HG02610 (cell line): ENCODE results near the gene DTD1.

Source experiments
- ATAC-seq: cut with Tn5 transposase; IDR thresholded peaks from one replicate; pipeline ENCODE4 v1.9.1; 2021; ENCODE audit warnings: mild to moderate bottlenecking, moderate library complexity; ENCODE audit not compliant: unreplicated experiment

DTD1 gene

GRCh38 chr20:18587665-18588573 lies at the start of gene DTD1:
TSS of gene DTD1 (plus strand) at chr20:18588054. CDS start at chr20:18588073, 19 bp downstream.
- peak; percentile 91 for ATAC-seq

DNA sequence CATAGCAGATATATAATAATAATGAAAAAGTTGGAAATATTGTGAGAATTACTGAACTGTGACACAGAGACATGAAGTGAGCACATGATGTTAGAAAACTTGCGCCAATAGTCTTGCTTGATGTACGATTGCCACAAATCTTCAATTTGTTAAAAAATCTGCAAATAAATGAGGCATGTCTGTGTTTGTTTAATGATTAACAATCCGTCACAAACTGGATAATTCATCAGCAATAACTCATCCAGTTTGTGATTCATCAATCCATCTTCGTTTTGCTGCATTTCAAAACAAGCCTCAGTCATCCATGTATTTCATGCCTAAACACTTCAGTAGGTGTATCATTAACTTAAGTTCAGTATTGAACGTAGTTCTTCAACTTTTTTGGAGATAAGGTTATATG lies 46.1 kb upstream of the DTD1 start:
- ATAC-seq: no peak

DNA sequence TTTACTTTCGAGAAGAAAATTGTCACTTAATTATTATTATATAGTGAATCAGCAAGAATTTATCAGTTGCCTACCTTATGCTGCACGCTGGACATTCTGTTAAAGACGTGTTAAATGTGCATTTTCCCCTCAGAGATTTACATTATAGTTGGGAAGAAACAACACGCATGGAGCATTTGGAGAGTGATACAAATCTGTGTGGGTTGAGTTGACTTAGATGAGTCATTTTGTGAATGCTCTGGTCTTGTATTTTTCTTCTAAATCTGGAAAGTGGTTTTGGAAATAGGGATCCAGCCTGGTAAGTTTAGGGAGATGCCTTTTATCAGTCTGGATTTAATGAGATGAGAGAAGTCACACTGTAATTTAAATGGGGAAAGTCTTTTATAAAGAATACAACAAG lies 44.6 kb upstream of the DTD1 start:
- ATAC-seq: no peak

- no peak for ATAC-seq
These were observed 43.9 kb upstream of the DTD1 start for GRCh38 chr20:18543932-18544331.

- no peak for ATAC-seq
These were observed 42.3 kb upstream of the DTD1 start for GRCh38 chr20:18545566-18545965.

GRCh38 chr20:18548465-18548864 lies 39.4 kb upstream of the DTD1 start:
- ATAC-seq: no peak

- no peak for ATAC-seq
These were observed 34.1 kb upstream of the DTD1 start for GRCh38 chr20:18553746-18554145.

DNA sequence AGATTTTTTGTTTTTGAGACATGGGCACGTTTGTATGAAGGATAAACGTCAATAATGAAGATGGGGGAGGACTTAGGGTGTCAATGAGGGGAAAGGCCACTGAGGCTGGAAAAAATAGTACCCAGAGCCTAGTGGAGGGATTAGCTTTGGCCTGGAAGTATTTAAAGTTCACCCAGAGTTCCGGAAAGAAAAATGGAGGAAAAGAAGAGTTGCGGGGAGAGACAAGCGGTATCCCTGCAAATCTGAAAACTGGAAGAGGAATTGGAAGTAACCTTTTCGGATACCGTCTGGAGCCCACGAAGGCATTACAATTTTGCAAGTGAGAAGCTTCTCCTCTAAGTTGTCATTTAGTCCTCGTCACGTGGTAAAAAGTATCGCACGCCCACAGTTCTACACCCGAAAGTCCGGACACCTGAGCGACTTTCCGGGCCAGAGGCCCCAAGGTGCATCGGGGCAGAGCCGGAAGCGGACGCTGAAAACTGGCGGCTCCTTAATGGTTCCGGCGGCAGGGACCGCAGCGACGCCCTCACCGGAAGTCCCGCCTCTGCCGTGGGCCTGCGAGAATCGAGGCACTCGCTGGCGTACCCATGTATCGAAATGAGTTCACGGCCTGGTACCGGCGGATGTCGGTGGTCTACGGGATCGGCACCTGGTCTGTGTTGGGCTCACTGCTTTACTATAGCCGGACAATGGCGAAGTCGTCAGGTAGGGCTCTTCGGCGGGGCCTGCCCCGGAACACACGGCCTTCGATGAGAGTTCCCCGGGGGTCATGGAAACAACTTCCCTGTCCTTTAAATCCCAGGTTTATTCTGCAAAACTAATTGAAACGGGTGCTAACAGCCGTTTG lies 20.7 kb upstream of the DTD1 start, which contains the start of gene SMIM26:
Gene SMIM26, plus strand, starts transcription at position 541 of the 847 bp plus-strand sequence. Its CDS starts 47 bp downstream, at position 588.
- peak; percentile 97 for ATAC-seq

- ATAC-seq: no peak
These were observed 20.1 kb upstream of the DTD1 start for GRCh38 chr20:18567739-18568091.

DNA sequence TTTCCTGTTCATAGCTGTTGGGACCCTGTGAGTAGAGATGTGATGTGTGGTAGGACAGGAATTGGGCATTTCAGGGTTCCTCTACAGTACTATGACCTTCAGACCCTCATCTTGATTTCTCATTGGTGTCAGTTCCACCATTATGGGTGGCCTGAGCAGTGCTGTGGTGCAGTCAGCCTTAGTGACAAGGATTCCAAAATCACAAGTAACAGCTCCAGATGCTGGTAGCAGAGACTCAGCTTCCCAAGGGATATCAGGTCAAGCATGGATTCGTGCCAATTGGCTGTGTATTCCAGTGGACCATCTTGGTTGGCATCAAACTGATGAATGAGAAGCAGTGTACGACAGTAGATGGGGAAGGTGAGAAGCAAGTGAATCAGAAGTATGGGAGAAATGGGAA lies 16.8 kb upstream of the DTD1 start:
- ATAC-seq: no peak

- no peak for ATAC-seq
These were observed 16.3 kb upstream of the DTD1 start for GRCh38 chr20:18571578-18571977.

DNA sequence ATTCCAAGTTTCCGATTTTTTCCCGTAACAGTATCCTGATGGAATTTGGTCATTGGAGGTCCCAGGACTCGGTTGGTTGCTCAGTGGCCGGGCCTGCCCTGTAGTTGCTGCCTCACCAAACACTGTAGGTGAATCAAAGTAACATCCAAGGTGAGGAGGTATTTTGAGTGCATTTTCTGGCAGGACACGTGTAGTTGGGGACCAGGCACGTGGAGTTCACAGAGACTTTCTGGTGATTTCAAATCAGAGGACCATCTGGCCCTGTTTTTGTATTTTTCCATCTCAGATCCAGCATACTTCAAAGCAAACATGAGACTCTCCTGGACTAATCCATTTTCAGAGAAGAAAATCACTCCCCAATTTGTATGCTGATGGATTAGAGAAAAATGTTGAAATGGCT lies 9.9 kb upstream of the DTD1 start:
- no peak for ATAC-seq

- ATAC-seq: no peak
These were observed 9.3 kb upstream of the DTD1 start for GRCh38 chr20:18578581-18578980.

DNA sequence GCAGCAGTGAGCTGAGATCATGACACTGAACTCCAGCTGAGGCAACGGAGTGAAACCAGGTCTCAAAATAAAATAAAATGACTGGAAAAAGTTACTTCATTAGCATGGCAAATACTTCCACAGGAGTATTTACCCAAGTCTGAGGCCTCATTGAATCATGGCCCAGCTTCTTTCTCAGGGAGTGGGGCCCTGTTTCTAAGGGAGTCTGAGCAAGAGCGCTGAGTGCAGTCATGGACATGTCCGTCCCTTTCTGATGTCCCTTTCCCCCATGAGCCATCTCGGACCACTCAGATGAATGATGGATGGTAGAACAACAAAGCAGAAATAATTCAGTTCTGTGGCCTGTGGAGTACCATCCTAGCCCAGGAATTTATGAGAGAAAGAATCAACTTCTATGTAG lies 7.8 kb upstream of the DTD1 start:
- no peak for ATAC-seq

DNA sequence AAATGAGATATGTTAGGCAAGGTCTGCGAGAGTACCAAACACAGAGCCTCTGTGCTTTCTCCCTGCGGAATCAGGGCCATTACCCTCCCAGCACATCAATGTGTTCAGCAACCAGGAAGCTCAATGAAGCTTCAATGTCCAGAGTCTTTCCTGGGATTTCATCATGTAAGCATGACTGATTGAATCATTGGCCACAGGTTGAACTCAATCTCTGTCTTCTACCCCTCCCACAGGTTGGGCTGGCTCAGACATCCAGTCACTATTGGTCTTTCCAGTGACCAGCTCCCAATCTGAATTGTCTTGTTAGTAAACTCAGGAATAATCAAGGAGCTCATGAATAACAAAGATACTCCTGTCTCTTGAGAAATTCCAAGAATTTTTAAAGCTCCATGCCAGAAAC lies 2.7 kb upstream of the DTD1 start:
- no peak for ATAC-seq

DNA sequence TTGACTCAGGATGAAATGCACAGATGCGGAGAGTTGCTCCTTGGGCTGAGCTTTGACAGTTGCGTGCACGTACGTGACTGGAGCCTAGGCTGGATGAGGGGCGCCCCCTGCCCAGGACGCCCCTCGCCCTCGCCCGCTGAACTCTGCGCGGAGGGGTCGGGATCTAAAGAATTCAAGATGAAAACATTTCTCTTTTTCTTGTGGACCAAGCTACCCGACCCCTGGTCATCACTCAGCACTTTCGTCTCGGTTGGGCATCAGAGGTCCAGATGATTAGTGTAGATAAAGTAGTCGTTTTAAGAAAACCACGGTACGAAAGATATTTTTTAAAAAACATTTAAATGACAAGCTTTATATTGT lies 700 bp downstream of the DTD1 start:
- no peak for ATAC-seq

DNA sequence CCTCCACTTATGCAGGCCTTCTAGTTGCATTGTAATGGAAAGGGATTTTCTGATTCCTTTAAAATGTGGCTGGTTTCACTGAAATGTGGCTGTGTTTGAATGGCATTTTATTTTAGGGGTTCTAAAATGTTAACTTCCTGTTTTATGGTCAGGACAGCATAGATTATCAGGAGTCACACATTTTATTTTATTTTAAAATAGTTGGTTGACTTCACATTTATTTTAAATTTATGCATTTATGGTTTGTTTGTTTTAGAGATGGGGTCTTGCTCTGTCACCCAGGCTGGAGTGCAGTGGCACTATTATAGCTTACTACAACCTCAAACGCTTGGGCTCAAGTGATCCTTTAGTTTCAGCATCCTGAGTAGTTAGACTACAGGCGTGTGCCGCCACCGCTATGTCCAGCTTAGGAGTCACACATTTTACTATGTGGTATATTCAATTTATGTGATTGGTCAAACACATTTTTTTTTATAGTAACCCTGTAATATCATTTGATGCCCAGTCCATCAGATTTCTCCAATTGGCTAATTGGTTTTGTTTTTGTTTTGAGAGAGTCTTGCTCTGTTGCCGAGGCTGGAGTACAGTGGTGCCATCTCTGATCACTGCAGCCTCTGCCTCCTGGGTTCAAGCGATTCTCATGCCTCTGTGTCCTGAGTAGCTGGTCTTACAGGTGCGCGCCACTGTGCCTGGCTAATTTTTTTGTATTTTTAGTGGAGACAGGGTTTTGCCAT lies 2.3 kb downstream of the DTD1 start:
- no peak for ATAC-seq

DNA sequence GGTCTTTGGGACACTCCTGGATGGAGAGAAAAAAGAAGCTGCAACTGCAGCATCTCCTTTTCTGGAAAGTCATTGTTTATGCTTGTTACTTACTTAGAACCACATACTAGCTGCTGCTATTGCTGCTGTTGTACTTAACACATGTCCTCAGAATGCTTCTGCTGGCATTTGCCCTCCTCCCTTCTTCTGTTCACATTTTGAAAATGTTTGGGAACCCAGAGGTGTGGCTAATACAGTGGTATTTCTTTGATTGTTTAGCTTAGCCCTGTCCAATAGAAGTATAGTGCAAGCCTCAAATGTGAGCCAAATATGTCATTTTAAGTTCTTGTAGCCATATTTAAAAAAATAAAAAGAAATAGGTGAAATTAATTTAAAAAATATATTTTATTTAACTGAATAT lies 8.4 kb downstream of the DTD1 start:
- ATAC-seq: no peak

GRCh38 chr20:18609741-18610140 lies 21.9 kb downstream of the DTD1 start:
- no peak for ATAC-seq

GRCh38 chr20:18611492-18611891 lies 23.6 kb downstream of the DTD1 start:
- ATAC-seq: no peak

- ATAC-seq: no peak
These were observed 25.7 kb downstream of the DTD1 start for GRCh38 chr20:18613553-18613952.
